Loucy (cell line): Measurements from ENCODE around the gene SDK2.

Source experiments
- EZH2phosphoT487 ChIP-seq: fragments of 200-600 bp; IDR thresholded peaks from 2 replicates; pipeline ENCODE4 v1.6.1; 2018; ENCODE audit warnings: antibody characterized with exemption, mild to moderate bottlenecking, moderate library complexity, borderline replicate concordance
- TF ChIP-seq, protein P1 (sequence below): fragments of 200-600 bp; sonication (generic); conservative IDR thresholded peaks from 2 replicates; pipeline ENCODE4 v1.5.1; 2014; ENCODE audit warnings: mild to moderate bottlenecking, antibody characterized with exemption, low read length

DNA sequence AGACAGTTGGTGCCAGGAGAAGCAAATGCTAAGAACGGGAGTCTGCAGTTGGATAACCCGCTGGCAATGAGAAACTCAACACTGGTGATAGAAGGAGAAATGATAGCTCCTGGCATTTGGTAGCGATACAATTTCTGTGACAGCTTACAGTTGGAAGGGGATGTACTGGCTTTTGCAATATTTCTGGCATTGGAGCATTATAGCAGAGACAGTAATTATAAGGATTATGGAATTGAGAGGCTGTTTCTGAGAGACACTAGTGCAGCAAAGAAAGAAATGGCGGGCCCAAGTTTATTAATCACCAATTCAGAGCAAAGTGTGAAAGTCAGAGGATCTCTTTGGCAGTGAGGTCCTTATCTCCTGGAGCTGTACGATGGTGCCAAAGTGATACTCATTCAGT is 16.1 kb upstream of the SDK2 start:
- TF ChIP-seq, protein P1, sequence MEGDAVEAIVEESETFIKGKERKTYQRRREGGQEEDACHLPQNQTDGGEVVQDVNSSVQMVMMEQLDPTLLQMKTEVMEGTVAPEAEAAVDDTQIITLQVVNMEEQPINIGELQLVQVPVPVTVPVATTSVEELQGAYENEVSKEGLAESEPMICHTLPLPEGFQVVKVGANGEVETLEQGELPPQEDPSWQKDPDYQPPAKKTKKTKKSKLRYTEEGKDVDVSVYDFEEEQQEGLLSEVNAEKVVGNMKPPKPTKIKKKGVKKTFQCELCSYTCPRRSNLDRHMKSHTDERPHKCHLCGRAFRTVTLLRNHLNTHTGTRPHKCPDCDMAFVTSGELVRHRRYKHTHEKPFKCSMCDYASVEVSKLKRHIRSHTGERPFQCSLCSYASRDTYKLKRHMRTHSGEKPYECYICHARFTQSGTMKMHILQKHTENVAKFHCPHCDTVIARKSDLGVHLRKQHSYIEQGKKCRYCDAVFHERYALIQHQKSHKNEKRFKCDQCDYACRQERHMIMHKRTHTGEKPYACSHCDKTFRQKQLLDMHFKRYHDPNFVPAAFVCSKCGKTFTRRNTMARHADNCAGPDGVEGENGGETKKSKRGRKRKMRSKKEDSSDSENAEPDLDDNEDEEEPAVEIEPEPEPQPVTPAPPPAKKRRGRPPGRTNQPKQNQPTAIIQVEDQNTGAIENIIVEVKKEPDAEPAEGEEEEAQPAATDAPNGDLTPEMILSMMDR = no peak
- no peak for TF ChIP-seq EZH2phosphoT487
